GM19043 (cell line): Measurements from ENCODE around the gene NEK11.
"Not testable (repeated sequence)": the region's sequence is repeated elsewhere in the genome, so short reads cannot be mapped to it uniquely, and the experiment has no call there.

Experiments
- ATAC-seq: cut with Tn5 transposase; IDR thresholded peaks from one replicate; pipeline ENCODE4 v1.9.1; 2021; ENCODE audit warnings: low read depth; ENCODE audit not compliant: unreplicated experiment

The NEK11 gene

DNA sequence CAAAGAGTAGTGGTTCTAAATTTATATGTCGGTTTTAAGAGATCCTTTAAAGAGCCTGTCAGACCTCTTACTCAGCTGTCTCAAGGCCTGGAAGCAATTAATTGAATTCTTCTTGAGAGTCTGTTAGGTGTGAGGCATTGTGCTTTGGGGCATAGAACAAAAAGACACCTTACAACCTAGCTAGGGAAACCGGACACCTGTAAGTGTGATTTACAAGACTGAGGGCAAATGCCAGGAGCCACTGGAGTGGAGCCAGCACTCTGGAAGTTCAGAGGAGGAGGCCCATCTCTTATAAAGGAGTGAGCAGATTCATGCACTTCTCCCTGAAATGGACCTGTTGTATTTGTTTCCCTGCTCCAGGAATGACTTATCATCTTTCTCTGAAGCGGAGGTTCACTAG, 257.2 kb downstream of the NEK11 start:
- ATAC-seq, result no peak

DNA sequence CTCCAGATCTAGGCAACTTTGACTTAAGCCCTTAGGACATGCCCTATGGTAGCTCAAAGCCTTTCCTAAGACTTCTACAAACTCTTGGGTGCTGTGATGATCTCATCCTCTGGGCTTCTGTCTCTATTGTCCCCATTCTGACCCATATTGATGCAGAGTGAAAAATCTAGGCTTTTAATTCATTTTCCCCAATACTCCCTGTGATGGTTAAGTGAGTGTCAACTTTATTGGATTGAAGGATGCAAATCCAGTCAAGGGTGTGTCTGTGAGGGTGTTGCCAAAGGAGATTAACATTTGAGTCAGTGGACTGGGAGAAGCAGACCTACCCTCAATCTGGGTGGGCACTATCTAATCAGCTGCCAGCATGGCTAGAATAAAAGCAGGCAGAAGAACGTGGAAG, 257.6 kb downstream of the NEK11 start:
- ATAC-seq, result no peak

DNA sequence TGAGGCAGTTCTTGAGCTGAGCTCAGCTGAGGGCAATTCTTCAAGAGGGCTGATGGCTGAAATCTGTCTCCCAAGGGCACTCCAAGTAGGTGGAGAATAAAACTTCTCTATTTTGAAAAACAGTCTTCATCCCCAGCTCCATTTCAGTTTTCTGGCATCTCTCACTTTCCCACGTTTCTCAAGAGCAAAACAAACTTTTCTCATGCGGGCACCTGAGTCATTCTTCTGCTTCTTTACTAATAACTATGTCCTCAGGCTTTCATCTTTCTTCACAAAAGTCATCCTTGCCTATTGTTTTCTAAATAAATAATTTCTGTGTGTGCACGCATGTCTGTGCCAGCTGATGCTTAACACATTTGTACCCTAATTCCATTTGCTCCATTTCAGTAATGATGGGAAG, 258.8 kb downstream of the NEK11 start:
- no peak for ATAC-seq

DNA sequence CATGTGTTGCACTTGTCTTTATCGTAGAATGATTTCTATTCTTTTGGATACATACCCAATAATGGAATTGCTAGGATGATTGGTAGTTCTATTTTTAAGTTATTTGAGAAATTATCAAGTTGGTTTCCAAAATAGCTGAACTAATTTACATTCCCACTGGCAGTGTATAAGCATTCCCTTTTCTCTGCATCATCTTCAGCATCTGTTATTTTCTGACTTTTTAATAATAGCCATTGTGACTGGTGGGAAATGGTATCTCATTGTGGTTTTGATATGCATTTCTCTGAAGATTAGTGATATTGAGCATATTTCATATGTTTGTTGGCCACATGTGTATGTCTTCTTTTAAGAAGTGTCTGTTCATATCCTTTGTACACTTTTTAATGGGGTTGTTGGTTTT, 273.2 kb downstream of the NEK11 start:
- no peak for ATAC-seq

DNA sequence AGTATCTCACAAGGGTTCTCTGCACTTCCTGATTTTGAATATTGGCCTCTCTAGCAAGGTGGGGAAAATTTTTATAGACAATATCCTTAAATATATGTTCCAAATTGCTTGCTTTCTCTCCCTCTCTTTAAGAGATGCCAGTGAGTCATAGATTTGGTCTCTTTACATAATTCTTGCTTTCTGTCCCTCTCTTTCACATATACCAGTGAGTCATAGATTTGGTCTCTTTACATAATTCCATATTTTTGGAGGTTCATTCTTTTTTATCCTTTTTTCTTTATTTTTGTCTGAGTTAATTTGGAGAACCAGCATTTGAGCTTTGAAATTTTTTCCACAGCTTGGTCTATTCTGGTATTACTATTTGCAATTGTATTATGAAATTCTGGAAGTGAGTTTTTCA, 277.2 kb downstream of the NEK11 start:
- no peak for ATAC-seq

DNA sequence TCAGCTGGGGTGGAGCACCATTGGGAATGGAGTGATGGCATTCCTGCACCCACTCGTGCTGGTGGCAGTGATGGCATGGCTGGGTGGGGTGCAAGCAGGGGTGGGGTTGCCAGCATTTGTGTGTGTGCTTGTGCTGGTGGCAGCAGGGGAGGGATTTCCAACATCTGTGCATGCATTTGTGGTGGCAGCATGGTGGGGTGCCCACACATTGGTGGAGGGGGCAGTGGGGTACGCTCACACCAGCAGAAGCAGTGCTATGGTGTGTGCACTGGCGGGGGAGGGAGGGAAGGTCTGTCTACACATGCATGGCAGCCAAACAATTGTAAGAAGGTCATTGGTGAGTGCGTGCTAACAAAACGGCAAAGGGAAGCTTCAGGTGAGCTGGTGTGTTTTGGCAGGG, 278.2 kb downstream of the NEK11 start:
- ATAC-seq, result no peak

DNA sequence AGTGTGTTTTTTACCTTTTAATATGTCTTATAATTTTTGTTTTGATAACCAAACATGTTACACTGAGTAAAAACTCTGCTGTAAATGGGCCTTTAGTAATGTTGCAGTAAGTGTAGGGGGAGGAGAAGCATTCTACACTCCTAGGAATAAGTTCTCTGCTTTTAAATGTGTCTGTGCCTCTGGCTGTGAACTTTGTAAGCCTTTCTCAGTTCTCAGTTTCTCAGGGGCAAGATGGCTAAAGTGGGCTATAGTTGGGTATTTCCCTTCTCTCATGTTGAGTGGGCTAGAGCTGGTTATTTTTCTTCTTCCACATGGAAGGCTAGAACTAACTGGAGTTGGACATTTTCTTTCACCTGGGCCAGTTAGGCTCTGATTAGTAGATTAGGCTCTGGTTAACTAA, 279.6 kb downstream of the NEK11 start:
- no peak for ATAC-seq

DNA sequence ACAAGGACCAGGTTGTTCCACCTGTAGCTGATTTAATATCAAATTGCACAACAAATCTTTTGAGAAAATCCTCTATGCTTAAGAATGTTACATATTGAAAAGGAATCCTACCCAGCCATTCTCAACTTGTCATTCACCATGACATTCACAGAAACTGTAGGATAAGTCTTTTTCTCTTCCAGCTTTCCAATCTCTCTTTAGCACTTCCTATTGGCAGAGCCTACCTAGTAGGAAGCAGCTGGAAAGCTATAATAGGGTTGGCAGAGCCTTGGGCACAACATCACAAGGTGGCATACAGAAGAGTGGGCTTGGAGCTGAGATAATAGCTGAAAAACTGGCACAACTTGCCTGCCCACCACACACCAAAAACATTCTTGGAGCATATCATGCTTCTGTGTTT, 287.6 kb downstream of the NEK11 start:
- no peak for ATAC-seq

DNA sequence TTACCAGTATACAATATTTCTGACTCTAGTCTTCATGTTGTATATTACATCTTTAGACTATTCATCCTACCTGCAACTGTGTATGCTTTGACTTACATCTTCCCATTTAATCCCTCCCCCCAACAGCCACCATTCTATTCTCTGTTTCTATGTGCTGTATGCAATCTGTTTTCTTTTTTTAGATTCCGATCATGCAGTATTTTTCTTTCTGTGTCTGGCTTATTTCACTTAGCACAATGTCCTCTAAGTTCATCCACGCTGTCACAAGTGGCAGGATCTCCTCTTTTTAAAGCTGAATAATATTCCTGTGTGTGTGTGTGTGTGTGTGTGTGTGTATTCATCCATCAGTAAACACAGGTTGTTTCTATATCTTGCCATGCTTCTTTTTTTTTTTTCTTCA, 288.5 kb downstream of the NEK11 start:
- no peak for ATAC-seq

DNA sequence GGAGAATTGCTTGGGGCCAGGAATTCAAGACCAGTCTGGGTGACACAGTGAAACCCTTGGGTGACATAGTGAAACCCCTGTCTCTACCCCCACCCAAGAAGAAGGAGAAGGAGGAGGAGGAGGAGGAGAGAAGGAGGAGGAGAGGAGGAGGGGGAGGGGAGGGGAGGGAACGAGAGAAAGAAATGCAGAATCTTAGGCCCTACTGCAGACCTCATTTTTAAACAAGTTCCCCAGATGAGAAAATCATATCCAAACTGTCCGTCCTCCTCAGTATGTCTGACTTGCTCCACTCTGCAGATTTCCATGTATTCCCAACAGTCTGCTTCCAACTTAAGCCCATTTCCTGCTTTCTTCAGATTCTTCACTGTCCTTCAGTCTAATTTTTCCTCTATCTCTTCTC, 291.0 kb downstream of the NEK11 start:
- no peak for ATAC-seq

DNA sequence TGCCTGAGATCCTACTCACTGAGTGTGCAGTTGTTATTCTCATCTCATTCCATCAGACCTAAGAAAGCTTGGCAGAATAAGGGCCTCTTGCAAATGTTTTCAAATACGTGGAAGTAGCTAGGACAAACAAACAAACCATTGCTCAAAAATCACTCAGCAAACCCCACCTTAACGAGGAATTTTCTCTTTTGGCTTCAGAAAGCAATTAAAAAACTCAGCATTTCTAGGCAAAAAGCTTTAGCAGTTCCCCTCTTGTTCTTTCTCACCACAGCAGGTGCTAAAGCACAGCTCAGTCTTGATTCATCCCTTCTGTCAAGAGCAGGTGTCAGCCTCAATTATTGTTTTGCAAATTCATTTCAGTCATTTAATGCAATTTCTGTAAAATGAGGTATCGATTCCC, 296.3 kb downstream of the NEK11 start:
- ATAC-seq, result no peak

DNA sequence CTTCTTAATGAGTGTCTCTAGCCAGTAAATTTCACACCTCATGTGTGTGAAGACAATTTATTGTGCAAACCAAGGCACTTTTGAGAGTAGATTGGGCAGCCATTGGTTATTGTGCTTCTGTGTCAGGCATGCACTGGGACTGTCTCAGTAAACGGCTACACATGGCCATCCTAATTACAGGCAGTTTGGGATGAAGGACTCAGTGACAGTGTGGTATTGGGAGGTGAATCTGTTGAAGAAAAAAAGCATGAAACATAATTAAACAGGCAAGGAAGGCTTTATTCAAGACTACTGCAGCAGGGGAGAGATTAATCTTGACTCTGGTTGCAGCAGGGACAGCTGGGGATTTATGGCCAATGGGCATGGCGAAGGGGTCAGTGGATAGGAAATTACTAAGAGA, 297.1 kb downstream of the NEK11 start:
- ATAC-seq, result no peak

DNA sequence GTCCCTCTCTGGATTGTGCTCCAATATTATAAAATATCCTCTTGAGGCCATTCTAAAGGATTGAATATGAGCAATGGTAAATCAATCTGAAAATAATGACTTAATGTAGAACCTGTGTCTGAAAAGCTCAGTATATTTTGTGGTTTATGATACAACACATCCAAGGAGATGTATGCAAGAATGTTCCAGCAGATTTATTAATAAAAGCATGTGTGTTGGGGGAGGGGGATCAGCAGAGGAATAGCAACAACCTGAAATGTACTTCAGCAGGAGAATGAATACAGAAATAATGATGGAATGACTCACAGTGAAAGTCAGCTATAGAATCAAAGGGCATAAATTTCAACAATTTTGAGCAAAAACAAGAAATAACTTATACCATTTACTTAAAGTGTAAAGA, 298.2 kb downstream of the NEK11 start:
- no peak for ATAC-seq

DNA sequence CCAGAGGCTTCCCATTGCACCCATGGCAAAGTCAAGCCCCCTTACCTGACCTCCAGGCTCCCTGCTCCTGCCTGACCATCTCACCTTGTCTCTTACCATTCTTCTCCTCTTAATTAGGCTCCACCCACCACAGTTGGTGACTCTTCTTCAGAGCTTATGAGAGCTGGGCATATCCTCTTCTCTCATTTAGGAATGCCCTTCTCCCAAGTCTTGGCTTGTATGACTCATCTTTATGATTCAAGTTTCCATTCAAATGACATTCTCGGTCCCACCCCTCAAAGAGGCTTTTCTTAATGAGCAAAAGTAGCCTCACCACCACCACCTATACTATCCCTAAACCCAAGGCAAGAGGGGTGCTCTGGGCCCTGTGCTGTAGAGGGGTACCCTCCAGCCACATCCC, 299.6 kb downstream of the NEK11 start:
- ATAC-seq, result no peak

DNA sequence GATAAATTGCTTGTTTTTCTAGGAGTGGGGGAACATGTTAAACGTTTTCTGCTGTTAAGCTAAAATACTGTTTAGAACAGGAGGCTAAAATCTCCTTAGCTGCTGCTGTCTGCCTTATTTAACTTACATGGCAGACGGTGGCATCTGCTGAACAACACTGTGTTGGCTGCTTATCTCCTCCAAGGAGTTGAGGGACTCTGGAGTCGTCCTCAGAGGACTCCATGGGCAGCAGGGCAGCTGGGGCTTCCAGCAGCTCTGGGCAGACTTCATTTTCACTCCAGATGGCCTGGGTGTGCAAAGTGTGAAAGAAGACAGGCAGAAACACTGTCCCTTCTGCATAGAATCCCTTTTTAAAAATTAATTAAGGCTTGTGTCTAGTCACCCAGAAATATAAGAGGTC, 302.0 kb downstream of the NEK11 start:
- ATAC-seq, result no peak

DNA sequence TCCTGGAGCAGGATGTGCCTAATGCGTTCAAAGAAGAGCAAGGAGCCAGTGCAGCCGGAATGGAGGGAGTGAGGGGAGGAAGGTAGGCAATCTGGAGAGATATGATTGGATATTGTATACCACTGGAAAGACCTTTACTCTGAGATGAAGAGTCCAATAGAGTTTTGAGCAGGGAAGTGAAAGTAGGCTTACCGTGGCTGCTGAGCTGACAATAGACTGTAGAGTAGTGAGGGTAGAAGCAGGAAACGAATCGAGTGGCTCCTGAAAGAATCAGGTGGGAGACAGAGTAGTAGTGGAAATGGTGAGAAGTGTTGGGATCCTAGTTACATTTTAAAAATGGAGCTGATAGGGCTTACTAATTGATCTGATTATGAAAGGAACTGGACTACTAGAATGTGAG, 303.1 kb downstream of the NEK11 start:
- peak; percentile 74 for ATAC-seq

DNA sequence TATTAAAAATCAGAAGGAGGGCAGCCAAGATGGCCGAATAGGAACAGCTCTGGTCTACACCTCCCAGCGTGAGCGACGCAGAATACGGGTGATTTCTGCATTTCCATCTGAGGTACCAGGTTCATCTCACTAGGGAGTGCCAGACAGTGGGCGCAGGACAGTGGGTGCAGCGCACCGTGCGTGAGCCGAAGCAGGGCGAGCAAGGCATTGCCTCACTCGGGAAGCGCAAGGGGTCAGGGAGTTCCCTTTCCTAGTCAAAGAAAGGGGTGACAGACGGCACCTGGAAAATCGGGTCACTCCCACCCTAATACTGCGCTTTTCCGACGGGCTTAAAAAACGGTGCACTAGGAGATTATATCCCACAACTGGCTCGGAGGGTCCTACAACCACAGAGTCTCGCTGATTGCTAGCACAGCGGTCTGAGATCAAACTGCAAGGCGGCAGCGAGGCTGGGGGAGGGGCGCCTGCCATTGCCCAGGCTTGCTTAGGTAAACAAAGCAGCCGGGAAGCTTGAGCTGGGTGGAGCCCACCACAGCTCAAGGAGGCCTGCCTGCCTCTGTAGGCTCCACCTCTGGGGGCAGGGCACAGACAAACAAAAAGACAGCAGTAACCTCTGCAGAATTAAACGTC, 304.9 kb downstream of the NEK11 start:
- ATAC-seq, result not testable (repeated sequence)

DNA sequence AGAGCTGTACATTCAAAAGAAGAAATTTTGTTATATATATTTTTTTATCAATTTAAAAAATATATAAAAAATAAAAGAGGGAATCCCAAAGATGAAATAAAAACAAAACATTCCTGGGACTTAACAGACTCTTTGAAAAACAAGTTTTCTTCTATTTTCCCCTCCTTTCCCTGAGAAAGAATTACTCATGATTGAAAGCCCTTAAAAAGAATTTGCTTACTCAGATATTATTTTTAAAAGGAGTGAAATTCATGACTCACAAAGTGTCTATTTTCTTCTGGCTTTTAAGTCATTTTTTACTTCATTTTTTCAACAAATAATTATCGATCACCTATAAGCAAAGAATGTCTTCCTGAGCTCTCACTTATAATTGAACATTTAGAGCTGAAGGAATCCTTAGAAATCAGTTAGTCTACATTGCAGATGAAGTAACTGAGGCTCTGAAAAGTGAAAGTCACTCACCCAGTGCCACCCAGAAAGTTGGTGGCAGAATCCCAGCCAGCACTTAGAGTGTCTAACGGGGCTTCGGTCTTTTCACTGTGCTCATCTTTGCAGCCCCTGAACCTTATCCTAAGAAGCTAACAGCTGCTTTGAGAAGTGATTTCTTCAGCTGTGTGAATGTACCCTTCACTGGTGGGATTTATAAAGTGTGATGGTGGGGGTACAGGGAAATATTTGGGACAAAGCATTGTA, 312.4 kb downstream of the NEK11 start:
- ATAC-seq, result no peak

DNA sequence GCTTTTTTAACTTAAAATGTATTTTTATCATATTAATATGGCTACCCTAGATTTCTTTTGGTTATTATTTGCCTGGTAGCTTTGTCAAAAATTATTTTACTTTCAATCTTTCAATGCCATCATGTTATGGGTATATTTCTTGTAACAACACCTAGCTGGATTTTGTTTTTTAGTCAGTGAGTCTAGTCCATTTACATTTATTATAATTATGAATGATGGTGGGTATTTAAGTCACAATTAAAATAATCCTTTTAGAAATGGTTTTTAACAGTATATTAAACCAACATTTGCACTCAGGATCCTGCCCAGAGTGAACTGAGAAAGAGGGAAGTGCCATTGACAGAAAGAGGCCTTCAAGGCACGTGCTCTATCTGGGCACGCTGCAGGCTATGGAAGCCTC, 315.1 kb downstream of the NEK11 start:
- ATAC-seq, result no peak

DNA sequence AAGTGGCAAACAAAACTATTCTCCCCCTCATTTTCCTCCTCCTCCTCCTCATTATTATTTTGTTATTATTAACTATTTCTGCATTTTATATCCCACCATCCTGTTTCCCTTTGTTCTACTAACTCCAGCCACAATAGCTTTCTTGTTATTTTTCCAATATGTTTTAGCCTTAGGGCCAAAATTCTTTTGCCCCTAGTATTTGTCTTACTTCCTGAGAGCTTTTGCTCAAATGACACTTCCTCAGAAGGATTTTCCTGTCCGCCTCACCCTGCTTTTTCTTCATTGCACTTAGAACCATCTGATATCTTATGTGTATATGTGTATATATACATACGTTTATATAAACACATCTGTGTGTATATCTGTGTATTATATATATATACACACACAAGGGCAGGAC, 322.2 kb downstream of the NEK11 start:
- no peak for ATAC-seq

DNA sequence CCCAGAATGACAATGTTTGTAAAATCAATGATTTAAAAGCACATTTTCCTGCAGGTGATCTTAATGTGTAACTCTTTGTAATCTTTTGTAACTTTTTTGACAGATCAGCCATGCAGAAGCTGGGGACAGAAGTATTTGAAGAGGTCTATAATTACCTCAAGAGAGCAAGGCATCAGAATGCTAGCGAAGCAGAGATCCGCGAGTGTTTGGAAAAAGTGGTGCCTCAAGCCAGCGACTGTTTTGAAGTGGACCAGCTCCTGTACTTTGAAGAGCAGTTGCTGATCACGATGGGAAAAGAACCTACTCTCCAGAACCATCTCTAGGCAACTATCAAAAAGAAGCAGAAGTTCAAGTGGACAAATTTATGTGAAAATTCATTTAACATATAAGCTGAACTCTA, 322.8 kb downstream of the NEK11 start:
- no peak for ATAC-seq

DNA sequence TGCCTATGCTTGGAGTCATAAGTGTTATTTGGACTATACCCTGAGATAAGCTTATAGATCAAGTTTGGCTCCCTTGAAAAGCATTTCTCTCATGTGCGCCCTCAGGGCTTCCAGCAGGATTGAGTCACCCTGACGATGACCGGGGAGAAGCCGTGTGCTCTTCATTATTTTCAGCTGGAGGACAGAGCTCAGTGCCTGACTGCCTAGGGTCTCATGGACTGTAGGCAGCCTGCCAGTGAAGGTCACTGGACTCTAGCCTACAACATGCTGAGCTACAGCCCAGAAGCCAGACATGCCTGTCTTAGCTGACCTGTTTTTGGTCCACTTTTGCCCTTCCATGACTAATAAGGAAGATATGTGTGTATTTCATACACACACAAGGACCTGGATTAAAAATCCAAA, 323.3 kb downstream of the NEK11 start:
- ATAC-seq, result no peak

DNA sequence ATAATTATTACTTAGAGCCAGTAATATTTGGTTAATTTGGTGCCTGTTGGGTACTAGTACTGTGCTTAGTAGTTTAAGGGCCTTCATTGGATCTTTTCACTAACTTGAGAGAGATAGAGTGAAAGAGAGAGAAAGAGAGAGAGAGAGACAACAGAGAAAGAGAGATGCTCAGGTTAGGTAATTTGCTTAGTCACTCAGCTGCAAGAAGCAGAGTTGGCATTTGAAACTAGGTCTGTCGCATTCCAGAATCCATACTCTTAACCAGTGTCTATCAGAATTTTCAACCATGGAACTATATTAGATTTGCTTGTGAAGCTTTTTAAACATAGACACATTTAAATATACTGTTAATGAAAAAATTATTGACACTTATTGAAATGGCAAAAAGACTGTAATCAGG, 323.8 kb downstream of the NEK11 start:
- no peak for ATAC-seq
